Measurements from ENCODE around the gene MT4. TPM values are rescaled to one million over a fixed set of nuclear protein-coding genes. Genes with fewer than 3 reads are reported as not detected.

The MT4 gene
- not detected in 2 replicates for total RNA-seq
- polyA plus RNA-seq = not detected in 2 replicates
- polyA plus RNA-seq (2012) = not detected in 2 replicates
- polyA minus RNA-seq (ENCODE audit: low replicate concordance) = not detected in 2 replicates

GRCh38 chr16:56564793-56565477, at the start of gene MT4:
Gene MT4, plus strand, starts transcription at chr16:56565073. Its CDS starts 56 bp downstream, at chr16:56565129.
- DNase-seq (ENCODE audit: low read depth in 2 of 2) = no peak
- TF ChIP-seq, protein P1, sequence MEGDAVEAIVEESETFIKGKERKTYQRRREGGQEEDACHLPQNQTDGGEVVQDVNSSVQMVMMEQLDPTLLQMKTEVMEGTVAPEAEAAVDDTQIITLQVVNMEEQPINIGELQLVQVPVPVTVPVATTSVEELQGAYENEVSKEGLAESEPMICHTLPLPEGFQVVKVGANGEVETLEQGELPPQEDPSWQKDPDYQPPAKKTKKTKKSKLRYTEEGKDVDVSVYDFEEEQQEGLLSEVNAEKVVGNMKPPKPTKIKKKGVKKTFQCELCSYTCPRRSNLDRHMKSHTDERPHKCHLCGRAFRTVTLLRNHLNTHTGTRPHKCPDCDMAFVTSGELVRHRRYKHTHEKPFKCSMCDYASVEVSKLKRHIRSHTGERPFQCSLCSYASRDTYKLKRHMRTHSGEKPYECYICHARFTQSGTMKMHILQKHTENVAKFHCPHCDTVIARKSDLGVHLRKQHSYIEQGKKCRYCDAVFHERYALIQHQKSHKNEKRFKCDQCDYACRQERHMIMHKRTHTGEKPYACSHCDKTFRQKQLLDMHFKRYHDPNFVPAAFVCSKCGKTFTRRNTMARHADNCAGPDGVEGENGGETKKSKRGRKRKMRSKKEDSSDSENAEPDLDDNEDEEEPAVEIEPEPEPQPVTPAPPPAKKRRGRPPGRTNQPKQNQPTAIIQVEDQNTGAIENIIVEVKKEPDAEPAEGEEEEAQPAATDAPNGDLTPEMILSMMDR (conservative IDR thresholded peaks at IDR 0.05 in 1 of 2, IDR thresholded peaks at IDR 0.05 in 1 of 2; ENCODE audit: low read depth in 1 of 2, low read length in 2 of 2) = no peak
- no peak for TF ChIP-seq EZH2 (IDR thresholded peaks at IDR 0.05; ENCODE audit: low read length, missing control alignments)
- Histone ChIP-seq H3K4me2 (ENCODE audit: extremely low read depth, insufficient read depth, low read length) (no peak within 1 kb of the TSS), H3K27me3 (ENCODE audit: control insufficient read depth, insufficient read depth, low read length) (peaks cover 19% of the 10 kb centered on the region), H3K4me1 (ENCODE audit: control insufficient read depth, extremely low read depth, insufficient read depth, low read length) (no peaks in the 10 kb centered on the region), H3K79me2 (ENCODE audit: control insufficient read depth, insufficient read depth, low read length) (no peaks in the 10 kb centered on the region), H3K4me3 (replicated peaks in 1 of 4; ENCODE audit: control extremely low read depth in 1 of 4, insufficient read depth in 1 of 4, low read depth in 3 of 4, low read length in 4 of 4) (no peak within 1 kb of the TSS), H3K9me3 (ENCODE audit: control insufficient read depth, insufficient read depth, low read depth, low read length) (no peaks in the 10 kb centered on the region), H2AFZ (ENCODE audit: low read length) (no peak within 1 kb of the TSS), H3K9ac (ENCODE audit: insufficient read depth, low read length) (no peak within 1 kb of the TSS), H3K27ac (ENCODE audit: insufficient read depth, low read length) (no peak within 1 kb of the TSS), H4K20me1 (ENCODE audit: control insufficient read depth, extremely low read depth, insufficient read depth, low read length) (no peaks in the 10 kb centered on the region), H3K36me3 (ENCODE audit: control insufficient read depth, insufficient read depth, low read length) (no peaks in the 10 kb centered on the region)

DNA sequence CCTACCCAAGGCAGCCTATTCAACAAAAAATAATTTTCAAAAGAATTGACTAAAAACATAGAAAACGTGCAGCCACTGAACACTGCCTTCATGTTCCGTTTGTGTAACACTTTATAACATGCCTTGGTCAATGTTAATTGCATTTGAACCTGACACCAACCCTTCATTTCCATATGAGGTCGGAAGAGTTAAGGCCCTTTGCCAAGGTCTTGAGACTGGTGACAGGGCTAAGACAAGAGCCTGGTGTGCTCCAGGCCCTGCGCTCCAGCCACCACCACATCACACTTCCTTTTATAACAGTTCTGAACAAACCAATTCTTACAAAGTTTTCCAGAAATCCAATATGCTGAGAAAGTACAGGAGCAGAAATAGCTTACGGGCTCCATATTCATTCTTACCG, 49.2 kb upstream of the MT4 start:
- Histone ChIP-seq H3K4me3 (replicated peaks in 1 of 4; ENCODE audit: control extremely low read depth in 1 of 4, insufficient read depth in 1 of 4, low read depth in 3 of 4, low read length in 4 of 4) (no peak overlapping the region), H3K4me2 (ENCODE audit: extremely low read depth, insufficient read depth, low read length) (no peak overlapping the region), H3K9me3 (ENCODE audit: control insufficient read depth, insufficient read depth, low read depth, low read length) (no peaks in the 10 kb centered on the region), H3K36me3 (ENCODE audit: control insufficient read depth, insufficient read depth, low read length) (no peaks in the 10 kb centered on the region), H4K20me1 (ENCODE audit: control insufficient read depth, extremely low read depth, insufficient read depth, low read length) (no peaks in the 10 kb centered on the region), H3K79me2 (ENCODE audit: control insufficient read depth, insufficient read depth, low read length) (peaks cover 1% of the 10 kb centered on the region), H3K4me1 (ENCODE audit: control insufficient read depth, extremely low read depth, insufficient read depth, low read length) (peaks cover 7% of the 10 kb centered on the region), H2AFZ (ENCODE audit: low read length) (no peak overlapping the region), H3K27me3 (ENCODE audit: control insufficient read depth, insufficient read depth, low read length) (no peaks in the 10 kb centered on the region), H3K27ac (ENCODE audit: insufficient read depth, low read length) (no peak overlapping the region), H3K9ac (ENCODE audit: insufficient read depth, low read length) (no peak overlapping the region)
- no peak for DNase-seq (ENCODE audit: low read depth in 2 of 2)
- TF ChIP-seq, protein P1 (conservative IDR thresholded peaks at IDR 0.05 in 1 of 2, IDR thresholded peaks at IDR 0.05 in 1 of 2; ENCODE audit: low read depth in 1 of 2, low read length in 2 of 2) = no peak
- TF ChIP-seq EZH2 (IDR thresholded peaks at IDR 0.05; ENCODE audit: low read length, missing control alignments) = no peak

- Histone ChIP-seq H3K9me3 (ENCODE audit: control insufficient read depth, insufficient read depth, low read depth, low read length) (no peaks in the 10 kb centered on the region), H2AFZ (ENCODE audit: low read length) (no peak overlapping the region), H3K4me2 (ENCODE audit: extremely low read depth, insufficient read depth, low read length) (no peak overlapping the region), H4K20me1 (ENCODE audit: control insufficient read depth, extremely low read depth, insufficient read depth, low read length) (no peaks in the 10 kb centered on the region), H3K36me3 (ENCODE audit: control insufficient read depth, insufficient read depth, low read length) (no peaks in the 10 kb centered on the region), H3K79me2 (ENCODE audit: control insufficient read depth, insufficient read depth, low read length) (peaks cover 1% of the 10 kb centered on the region), H3K9ac (ENCODE audit: insufficient read depth, low read length) (no peak overlapping the region), H3K4me3 (replicated peaks in 1 of 4; ENCODE audit: control extremely low read depth in 1 of 4, insufficient read depth in 1 of 4, low read depth in 3 of 4, low read length in 4 of 4) (no peak overlapping the region), H3K27ac (ENCODE audit: insufficient read depth, low read length) (no peak overlapping the region), H3K4me1 (ENCODE audit: control insufficient read depth, extremely low read depth, insufficient read depth, low read length) (peaks cover 7% of the 10 kb centered on the region), H3K27me3 (ENCODE audit: control insufficient read depth, insufficient read depth, low read length) (no peaks in the 10 kb centered on the region)
- TF ChIP-seq, protein P1 (conservative IDR thresholded peaks at IDR 0.05 in 1 of 2, IDR thresholded peaks at IDR 0.05 in 1 of 2; ENCODE audit: low read depth in 1 of 2, low read length in 2 of 2) = no peak
- no peak for TF ChIP-seq EZH2 (IDR thresholded peaks at IDR 0.05; ENCODE audit: low read length, missing control alignments)
- DNase-seq (ENCODE audit: low read depth in 2 of 2) = no peak
Measured at GRCh38 chr16:56517206-56517605, 47.7 kb upstream of the MT4 start.
